Measurements from ENCODE around the gene GREM1.
A peak's percentile ranks its signal among the peaks of the same experiment; 100 is the strongest.

The GREM1 gene

DNA sequence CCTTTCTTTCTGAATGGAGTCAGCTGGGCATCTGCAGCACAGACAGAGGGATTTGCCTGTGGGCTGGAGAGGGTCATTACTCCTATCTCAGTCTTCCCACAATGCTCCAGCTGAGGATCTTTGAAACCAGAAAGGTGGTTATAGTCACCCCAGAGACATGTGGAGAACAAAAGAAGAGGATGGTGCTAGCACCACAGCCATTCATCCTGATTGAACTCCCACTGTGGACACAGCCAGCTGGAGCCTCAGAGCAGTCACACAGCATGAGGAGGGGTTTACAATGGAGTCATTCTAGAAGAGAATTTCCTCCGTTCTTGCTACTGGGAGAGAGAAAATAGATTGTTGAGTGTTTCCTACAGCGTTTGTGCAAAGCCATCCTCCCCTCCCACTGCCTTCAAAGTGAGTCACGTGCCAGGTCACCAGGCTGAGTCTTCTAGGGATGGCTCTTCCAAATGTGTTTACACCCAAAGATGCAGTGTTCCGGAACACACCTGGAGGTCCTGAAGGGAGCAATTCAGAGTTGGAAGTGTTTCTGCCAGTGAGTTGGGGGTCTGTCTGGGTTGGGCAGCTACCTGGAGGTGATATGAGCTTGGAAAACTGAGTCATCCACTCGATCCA, 18.9 kb upstream of the GREM1 start:
- DNase-seq, result no peak

DNA sequence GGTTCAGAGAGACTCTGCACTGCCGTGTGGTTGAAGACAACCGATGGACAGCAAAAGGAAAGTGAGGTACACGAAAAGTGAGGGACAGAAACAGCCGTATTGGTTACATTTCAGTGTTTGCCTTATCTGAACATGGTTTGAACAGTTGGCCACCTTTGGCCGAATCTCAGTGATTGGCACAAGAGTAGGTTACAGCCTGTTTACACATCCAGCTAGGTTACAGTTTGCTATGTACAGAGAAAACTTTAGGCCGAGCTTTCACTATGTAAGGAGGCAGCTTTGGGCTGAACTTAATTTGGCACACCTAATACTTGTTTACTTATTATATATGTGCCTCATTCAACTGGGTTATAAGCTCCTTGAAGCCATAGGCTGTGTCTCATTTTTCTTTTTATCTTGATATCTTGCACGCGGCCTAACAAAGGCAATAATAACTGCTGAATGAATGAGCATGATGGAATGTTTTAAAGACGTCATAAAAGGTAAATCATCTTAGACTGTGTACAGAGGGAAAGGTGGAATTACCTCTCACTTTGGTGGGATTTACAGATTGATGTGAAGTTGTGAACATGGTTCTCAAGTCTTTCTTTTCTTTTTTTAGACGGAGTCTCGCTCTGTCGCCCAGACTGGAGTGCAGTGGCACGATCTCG, 17.2 kb upstream of the GREM1 start:
- no peak for DNase-seq

DNA sequence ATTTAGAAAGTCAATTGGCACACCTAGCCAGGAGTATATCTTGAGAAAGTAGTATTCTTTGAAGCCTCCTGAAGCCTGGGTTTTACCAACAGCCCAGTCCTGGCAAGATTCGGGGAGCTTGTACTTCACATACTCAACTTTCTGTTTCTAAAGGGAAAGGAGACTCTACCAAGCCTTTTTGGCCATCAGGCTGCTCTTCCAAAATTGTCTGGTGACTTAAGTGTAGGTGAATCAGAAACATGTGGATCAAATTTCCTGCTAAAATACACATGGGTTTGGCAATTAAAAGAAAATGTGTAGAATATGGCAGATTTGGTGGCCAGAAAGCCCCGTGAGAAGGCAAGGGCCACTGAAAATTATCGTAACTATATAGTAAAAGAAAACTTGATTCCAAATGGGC, 15.9 kb upstream of the GREM1 start:
- DNase-seq, result no peak

DNA sequence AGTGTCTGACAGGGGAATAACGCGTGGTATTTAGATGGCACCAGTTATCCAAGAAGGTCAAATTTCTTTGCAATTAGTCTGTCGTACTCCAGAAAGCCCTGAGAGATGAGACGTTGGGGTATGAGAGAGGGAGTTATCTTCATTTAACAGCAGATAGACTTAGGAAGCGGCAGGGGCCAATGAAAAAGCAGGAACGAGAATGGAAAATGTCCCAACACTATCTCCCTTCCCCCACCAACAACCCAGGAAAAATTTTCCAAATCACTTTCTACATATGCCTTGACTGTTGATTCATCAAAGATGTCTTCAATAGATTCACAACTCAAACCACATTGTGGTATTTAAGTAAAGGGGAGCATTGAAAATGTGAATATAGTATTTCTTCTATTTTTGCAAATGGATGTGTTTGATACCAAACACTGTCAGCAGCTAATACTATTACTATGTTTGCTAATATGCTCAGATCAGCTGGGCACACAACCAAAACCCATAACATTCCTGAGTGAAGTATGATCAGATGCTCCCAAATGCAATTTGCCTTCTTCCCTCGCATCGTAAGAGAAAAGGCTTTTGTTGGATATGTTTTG, 13.3 kb upstream of the GREM1 start:
- peak; percentile 96 for DNase-seq

DNA sequence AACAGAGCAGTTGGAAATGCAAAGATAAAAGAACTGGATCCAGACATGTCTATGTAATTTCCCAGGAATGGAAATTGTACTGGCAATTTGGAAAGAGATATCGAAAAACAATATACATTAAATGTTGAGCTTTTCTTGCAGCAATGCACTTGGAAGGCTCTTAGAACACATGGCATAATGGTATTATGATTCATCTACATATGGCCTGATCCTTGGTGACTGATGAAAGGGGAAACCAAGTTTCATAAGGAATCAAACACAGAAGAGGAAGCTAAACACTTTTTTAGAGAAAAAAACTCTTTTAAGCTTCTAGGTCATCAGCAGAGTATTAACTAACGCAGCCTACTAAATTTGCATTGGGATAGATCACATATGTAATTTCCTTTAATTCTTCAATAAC, 12.4 kb upstream of the GREM1 start:
- peak; percentile 88 for DNase-seq

DNA sequence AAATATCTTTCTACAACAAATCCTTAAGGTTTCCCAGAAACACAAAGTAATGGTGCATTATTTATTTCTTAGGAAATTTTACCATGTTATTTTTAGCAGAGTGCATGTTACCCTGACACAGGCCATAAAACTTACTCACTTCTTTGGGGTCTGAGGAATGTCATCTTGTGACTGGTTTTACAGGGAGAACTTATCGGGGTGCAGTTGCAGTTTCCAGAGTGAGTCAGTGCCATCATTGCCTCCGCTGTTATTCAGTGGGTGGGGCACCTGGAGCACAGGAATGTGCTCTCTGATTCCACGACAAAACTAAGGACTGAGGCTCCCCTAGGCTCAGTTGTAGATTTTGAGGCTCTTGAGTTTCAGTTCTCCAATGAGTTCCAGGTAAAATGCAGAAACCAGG, 11.1 kb upstream of the GREM1 start:
- DNase-seq, result peak; percentile 91

DNA sequence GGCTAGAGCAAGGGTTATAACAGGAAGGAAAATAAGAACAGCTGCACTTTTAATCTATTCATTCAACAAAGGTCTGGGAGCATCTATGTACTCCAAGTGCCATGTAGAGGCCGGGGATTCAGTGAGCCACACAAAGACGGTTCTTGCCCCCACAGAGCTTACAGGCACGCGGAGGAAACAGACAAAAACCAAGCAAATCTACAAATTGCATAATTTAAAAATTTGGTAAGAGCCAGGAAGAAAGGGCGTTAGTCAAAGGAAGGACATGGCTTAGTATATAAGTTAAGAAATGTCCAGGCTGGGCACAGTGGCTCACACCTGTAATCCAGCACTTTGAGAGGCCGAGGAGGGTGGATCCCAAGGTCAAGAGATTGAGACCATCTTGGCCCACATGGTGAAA, 10.4 kb upstream of the GREM1 start:
- no peak for DNase-seq

DNA sequence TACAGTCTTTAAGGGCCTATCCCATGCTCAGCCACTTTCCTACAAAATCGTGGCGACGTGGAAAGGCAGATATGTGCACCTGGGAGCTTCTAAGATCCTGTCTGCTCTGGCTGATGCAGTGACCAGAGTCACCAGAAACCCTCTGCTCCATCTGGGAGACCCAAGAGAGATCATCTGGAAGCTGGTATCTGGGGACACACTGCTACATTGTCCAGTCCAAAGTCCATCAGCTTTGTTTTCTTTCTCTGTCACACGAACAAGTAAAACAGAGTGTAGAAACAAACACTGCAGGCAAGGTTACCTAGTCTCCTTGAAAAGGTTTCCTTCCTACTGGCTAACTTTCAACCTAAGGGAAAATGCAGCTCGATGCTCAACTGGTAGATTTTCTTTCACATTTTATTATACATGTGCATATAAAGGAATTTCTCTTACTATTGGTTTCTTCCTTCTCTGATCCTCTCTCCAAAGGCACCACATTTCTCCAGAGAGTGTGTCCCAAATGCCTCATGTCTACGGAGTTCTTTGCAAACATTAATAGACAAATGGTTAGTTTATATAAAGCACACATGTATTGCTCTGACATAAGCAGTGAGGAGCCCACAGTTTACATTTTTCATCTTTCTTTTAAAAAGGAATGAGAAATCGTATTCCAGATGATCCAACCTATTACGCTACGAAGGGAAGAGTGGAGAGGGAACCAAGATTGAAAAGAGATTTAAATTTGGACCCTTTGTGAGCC, 8.3 kb upstream of the GREM1 start:
- no peak for DNase-seq

DNA sequence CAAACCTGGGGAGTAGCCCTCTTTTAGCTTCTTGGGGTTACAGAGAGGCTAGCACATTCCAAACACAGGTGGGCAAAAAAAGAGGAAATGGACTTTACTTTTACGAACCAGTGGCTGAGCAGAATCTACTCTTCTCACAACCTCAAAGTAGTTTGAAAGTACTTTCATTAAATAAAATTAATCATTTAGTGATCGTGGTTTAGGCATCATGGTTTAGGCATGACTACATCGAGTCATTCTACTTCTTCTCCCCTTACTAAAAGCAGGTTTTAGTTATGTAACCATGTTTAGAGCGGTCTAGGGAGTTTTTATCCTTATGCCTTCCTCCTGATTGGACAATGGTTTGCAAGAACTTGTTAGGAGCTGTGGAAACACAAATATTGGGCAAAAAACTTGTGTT, 2.5 kb upstream of the GREM1 start:
- peak; percentile 81 for DNase-seq

DNA sequence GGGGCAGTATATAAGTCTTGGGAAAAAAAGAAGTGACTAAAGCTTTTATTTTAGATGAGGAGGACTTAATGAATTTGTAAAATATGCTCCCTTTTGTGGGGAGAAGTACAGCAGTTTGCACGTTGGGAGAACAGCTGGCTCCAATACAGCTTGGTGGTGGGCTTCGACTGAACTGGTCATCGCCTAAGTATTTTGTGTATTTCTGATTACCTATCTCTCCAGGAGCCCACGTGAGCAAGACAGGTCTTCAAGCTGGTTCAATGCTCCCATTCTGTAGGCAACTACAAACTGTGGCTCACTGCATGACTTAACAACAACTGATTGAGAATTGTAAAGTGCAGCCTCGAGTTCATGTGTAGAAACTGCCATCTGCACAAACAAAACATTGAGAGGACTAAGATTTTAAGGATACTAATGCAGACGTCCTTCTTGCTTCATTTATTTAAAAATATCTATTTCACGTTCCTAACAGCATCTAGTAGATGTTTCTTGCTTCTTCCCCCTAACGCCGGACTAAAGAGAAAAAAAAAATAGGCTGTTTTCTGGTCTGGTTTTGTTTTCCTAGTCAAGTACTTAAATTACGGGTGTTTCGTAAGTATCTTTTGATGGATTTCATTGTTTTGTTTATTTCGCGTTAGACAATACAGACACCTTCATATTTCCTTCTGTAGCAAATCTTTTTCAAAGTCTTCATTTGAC, 1.4 kb upstream of the GREM1 start:
- DNase-seq, result no peak

DNA sequence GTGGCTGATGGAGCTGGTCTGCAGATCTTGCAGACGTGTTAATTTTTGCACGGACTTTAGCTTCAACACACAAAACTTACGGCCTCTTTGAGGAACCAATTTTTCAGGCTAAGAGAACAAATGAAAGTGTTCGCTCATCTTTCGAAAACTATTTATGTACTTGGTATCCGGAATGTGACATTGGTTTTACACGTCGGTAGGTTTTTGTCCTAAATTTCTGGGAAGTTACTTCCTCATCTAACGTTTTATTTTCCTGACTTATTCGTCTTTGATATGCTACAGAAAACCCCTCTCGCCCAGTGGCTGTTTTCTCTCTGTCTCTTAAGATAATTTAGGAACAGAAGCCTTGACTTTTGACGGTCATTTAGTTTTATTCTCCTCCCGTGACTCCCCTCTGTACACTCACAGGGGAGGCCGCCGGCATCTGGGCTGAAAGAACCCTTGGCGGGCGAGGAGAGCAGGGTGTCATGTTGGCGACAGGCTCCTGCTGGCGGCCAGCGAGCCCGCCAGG, 834 bp upstream of the GREM1 start:
- no peak for DNase-seq

DNA sequence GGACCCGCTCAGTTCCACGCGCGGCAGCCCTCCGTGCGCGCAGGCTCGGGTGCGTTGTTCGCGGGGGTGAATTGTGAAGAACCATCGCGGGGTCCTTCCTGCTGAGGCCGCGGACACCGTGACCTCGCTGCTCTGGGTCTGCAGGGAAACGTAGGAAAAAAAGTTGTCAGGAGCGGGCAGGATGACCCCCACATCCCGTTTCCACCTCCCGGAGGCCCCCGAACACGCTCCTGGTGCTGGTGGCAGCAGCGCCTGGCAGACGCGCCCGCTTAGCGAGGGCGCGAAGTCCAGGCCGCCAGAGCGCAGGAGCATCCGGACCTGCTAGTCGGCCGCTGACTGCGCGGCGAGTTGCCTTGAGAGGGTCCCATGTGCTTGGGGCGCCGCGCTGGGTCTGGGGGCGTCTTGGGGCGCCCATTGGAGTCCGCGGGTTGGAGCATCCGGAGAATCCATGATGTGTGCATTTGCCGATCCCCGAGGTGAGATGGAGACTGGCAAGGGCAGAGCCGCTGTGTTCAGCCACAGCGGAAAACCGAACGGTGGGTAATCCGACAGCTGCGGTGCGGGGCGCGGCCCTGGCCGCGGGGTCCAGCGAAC, 520 bp downstream of the GREM1 start:
- no peak for DNase-seq

DNA sequence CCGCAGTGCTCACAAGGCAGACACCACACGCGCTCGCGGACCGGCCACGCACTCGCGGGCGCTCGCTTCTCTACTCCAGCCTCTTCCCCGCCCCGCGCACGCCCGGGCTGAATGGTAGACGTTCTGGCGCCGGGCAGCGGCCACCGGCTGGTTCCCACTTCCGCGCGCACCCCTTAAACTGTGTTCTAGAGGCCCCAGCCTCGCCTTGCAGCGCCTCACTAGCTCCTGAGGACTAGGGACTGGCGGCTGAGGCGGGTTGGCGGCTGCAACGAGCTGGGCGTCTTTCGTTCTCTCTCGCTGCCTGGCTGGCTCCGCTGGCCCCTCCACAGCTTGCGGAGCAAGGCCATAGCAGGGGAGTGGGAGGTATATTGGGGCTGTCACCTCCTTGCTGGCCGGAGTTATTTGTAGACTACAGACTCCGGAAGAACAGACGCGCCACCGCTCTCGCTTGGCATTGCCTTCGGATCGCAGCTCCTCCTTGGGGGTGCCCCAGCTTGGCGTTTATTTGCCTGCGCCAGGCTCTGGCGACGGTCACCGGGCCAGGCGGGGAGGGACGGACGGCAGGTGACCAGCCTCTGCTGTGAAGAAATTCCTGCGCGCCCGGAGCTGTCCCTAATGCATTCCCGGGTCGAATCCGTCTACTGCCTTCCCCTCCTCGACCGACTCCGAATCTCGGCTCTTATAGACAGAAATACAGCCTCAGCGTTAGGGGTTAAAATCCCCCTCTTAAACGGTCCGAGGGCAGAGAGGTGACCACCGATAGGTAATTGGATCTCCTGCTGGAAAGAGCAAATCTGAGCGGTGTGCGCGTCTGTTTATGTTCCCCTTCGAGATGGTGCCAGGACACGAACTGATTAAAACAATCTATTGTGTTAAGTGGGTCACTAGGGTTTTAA, 1.3 kb downstream of the GREM1 start:
- no peak for DNase-seq

DNA sequence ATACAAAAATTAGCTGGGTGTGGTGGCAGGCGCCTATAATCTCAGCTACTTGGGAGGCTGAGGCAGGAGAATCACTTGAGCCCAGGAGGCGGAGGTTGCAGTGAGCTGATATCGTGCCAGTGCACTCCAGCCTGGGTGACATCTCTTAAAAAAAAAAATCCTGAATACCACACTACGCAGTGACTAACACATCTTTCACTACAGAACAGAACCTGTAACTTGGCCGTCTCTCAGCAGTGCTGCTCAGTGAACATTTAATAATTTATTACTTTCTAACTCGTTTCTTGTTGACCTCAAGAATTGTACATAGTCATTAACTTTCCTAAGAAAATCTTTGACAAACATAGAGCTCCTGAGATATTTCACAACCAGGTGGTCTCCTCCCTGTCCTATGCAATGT, 3.8 kb downstream of the GREM1 start:
- DNase-seq, result no peak

DNA sequence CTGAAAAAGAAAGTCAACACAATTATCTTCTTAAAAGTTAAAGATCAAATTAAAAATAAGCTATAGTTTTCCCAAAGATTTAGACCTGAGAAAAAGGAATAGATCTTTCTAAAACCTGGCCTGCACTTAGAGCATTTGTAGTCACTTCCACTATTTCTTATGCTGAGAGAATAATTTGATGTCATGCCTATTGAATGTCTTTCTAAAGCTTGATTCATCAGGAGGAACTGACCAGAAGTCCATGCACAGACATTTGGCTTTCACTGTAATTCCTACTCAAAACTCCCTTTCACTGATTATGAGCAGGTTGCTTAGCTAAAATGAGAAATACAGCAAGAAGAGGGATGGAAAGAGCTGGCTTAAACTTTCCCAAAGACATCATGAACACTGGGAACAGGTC, 4.3 kb downstream of the GREM1 start:
- no peak for DNase-seq

DNA sequence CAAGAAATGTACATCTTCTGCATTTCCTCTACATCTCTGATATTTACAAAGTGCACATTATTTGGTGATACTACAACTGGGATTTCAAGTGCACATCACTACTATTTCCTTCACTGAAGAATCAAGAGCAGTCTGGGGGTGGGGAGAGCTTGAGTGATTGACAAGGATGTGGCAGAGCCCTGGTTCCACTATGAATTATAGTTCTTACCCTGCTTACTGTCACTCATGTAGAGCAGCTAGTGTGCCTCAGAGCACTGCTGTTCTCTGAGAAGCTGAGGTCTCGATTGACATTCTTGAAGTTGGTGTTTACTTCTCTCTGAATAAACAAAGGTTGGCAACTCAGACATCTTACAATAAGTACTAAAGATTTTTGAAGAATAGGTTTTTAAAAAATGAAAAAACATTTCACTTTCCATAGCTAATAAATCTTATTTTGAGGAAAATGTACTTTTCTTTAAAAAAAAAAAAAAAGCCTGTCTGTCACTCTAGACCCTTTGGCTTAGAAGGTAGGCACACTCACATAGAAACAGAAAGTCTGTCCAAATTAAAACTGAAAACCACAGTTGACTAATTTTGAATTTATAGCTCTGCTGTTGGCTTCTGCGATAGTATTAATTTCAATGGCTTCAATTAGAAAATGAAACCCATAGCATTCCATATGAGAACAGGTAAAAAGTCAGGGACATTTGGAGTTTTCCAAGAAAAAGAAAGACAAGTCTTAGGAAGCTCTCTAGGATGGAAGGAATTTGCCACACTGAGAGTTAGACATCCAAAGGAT, 5.6 kb downstream of the GREM1 start:
- no peak for DNase-seq

DNA sequence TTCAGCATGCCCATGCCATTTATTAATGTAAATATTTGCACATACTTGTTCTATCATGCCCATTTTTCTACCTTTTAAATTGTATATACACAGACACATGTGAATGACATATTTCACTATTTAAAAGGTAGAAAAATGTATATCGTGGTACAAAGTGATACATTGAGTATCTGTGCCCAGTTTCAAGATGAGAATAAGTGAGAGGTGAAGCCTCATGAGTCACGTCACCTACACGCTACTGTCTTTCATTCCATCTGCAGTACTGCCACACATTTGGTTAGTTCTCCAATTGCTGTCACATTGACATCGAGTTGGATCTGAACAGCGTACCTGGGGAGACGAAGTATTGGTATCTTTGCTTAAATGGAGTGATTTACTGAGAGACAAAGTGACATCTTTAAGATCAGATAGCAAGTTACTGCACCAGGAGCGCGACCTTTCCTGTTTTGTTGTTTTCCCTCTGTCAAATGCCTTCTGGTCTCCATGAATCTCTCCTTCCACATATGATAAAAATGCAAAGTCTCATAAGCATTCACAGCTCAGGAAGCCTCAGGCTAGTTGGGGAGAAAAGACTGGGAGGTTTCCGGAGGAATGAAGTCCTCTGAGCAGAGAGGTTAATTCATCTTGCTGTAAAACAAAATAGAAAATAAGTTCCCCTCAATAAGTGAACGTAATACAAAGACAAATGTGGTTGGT, 12.0 kb downstream of the GREM1 start:
- DNase-seq, result no peak

DNA sequence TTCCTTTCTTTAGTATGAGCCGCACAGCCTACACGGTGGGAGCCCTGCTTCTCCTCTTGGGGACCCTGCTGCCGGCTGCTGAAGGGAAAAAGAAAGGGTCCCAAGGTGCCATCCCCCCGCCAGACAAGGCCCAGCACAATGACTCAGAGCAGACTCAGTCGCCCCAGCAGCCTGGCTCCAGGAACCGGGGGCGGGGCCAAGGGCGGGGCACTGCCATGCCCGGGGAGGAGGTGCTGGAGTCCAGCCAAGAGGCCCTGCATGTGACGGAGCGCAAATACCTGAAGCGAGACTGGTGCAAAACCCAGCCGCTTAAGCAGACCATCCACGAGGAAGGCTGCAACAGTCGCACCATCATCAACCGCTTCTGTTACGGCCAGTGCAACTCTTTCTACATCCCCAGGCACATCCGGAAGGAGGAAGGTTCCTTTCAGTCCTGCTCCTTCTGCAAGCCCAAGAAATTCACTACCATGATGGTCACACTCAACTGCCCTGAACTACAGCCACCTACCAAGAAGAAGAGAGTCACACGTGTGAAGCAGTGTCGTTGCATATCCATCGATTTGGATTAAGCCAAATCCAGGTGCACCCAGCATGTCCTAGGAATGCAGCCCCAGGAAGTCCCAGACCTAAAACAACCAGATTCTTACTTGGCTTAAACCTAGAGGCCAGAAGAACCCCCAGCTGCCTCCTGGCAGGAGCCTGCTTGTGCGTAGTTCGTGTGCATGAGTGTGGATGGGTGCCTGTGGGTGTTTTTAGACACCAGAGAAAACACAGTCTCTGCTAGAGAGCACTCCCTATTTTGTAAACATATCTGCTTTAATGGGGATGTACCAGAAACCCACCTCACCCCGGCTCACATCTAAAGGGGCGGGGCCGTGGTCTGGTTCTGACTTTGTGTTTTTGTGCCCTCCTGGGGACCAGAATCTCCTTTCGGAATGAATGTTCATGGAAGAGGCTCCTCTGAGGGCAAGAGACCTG, 13.2 kb downstream of the GREM1 start:
- peak; percentile 58 for DNase-seq

DNA sequence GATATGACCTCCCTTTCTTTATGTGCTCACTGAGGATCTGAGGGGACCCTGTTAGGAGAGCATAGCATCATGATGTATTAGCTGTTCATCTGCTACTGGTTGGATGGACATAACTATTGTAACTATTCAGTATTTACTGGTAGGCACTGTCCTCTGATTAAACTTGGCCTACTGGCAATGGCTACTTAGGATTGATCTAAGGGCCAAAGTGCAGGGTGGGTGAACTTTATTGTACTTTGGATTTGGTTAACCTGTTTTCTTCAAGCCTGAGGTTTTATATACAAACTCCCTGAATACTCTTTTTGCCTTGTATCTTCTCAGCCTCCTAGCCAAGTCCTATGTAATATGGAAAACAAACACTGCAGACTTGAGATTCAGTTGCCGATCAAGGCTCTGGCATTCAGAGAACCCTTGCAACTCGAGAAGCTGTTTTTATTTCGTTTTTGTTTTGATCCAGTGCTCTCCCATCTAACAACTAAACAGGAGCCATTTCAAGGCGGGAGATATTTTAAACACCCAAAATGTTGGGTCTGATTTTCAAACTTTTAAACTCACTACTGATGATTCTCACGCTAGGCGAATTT, 14.9 kb downstream of the GREM1 start:
- DNase-seq, result no peak
